GM19395 (cell line): ENCODE results near the gene EHMT1.

ENCODE experiments used
- ATAC-seq: cut with Tn5 transposase; IDR thresholded peaks from one replicate; pipeline ENCODE4 v1.9.1; 2021; ENCODE audit warnings: mild to moderate bottlenecking, moderate library complexity; ENCODE audit not compliant: unreplicated experiment

The EHMT1 gene

DNA sequence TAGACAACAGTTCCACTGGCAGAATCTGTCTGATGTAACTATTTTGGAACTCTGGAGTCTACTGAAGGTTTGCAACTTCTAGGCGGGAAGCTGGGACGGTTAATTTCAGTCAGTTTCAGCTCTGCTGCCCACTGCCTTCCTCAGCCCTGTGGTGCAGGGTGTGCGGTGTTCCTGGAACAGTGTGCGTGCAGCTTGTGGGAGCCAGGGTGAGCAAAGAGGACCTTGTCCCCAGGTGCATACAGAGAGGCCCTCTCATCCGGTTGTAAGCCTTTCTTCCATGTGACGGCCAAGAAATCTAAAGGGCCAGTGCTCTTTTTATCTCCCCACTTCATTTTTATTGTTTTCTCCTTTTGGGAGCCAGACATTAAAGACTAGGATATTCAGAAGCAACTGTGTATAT is 114.6 kb downstream of the EHMT1 start:
- no peak for ATAC-seq

DNA sequence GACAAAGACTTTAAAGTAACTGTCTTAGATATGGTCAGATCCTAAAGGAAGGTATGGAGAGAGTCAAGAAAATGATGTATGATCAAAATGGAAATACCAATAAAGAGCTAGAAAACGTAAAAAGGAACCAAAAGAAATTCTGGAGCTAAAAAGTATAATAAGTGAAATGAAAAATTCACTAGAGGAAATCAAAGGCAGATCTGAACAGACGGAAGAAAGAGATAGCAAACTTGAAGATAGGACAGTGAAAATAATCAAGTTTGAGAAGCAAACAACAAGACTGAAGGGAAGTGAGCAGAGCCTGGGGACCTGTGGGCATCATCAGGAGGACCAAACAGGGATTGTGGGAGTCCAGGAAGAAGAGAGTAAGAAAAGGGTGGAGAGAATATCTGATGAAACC is 115.4 kb downstream of the EHMT1 start:
- no peak for ATAC-seq

GRCh38 chr9:137738182-137738696 is 119.4 kb downstream of the EHMT1 start:
- peak; percentile 89 for ATAC-seq

DNA sequence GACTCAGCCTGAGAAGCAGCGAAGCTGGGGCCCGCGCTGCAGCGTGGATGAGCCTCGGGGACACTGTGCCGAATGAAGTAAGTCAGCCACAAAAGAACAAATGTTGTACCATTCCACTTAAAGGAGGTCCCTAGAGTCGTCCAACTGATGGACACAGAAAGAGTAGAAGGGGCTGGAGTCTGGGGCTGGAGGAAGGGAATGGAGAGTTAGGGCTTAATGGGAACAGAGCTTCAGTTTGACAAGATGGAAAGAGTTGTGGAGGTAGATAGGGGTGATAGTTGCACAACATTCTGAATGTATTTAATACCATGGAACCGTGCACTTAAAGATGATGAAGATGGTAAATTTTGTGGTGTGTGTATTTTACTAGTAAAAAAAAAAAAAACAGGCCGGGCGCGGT is 119.9 kb downstream of the EHMT1 start:
- no peak for ATAC-seq

GRCh38 chr9:137739371-137740309 is 120.8 kb downstream of the EHMT1 start:
- no peak for ATAC-seq

GRCh38 chr9:137740312-137740711 is 121.5 kb downstream of the EHMT1 start:
- no peak for ATAC-seq

DNA sequence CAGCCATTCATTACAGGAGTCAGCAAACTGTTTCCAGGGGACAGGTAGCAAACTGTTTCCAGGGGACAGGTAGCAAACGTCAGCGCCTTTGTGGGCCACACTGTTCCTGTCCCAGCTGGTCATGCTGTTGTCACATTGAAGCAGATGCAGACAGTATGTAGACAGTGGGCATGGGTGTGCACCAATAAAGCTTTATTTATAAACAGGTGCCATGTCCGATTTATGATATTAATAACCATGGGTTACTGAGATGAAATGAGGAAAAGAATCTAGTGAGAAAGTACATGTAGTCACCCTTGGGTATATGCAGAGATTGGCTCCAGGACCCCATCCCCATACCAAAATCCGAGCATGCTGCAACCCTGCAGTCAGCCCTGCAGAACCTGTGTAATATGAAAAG is 122.5 kb downstream of the EHMT1 start:
- no peak for ATAC-seq

DNA sequence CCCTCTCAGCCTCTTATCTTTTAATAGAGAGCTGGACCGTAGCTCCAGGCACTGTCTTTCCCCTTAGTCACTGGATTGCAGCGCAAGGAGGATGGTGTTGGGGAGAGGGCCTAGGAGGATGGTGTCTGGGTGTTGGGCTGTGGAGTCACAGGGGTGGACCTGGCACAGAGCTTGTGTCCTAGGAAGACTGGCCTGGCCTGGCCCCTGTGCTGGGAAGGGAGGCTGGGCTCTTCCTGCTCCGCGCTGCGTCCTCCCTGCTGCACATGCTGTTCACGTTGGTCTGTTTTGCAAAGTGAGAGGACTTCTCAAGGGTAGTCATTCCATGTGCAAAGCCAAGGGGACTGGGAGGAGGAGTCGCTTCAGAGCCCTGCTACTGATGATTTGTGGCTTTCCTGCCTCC is 123.9 kb downstream of the EHMT1 start:
- no peak for ATAC-seq

GRCh38 chr9:137743695-137744094 is 124.9 kb downstream of the EHMT1 start:
- ATAC-seq: no peak

- no peak for ATAC-seq
Measured at GRCh38 chr9:137744632-137745183, 125.9 kb downstream of the EHMT1 start.

GRCh38 chr9:137745541-137745991 is 126.8 kb downstream of the EHMT1 start:
- peak; percentile 57 for ATAC-seq

GRCh38 chr9:137748311-137748710 is 129.5 kb downstream of the EHMT1 start:
- no peak for ATAC-seq

DNA sequence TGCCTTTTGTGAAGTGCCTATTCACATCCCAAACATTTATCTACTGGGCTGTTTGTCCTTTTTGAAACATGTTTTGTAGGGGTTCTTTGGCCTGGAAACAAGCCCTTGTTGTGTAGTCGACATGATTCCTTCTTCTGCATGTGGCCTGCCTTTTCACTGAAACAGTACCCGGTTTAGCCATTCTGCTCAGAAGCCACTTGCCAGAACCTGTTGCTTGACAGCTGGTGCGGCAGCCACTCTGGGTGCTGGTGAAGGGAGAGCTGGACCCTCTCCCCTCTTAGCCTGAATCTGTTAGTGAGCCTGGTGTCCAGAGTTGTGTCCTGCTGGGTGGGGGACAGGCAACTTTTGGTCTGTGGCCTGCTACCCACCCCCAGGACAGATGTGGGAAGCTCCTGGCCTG is 129.9 kb downstream of the EHMT1 start:
- ATAC-seq: no peak

DNA sequence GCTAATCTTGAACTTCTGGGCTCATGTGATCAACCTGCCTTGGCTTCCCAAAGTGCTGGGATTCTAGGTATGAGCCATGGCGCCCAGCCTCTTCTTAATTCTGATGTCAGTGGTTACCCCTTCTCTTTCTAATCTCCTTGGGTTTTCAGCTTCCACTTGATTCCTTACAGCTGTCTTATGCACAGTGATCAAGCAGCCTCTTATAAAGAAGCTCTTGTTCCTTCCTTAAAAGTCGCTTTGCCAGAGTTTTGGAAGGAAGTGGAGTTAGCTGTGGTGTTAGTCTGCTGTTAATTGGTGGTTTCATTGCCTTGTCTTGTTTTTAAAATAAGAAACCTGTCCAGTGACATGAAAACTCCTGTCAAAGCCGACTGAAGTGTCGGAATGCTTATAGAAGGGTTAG is 130.7 kb downstream of the EHMT1 start:
- no peak for ATAC-seq

DNA sequence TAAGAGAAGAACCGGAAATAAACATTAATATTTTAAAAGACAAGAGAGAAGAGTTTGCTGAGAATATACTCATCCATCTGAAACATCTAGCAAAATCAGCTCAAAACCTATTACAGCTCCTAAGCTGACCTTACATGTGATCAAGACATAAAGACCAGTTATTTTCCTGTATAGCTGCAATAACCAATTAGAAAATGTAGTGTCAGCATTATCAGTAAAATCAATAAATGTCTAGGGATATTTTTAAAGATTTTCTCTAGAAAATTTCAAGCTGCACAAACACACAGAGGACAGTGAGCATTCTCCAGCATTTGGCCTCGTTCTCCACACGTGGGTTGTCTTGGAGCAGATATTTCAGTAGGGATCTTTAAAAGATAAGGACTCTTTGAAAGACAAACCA is 131.2 kb downstream of the EHMT1 start:
- no peak for ATAC-seq

DNA sequence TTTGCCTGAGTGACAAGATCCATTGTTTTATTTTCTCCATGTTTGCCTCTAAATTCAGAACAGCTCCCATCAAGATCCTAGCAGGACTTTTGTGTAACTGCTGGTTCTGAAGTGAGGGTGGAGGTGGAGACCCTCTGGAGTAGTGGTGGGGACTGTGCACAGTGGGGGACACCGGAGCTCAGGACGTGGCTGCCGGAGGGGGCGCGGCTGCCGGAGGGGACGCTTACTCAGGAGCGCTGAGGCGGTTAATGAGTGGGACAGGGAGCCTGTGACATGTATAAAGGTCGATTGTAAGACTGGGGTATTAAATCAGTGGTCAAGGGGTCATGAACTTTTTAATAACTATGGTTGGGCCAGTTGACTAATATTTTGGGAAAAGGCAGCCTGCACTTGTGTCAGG is 131.8 kb downstream of the EHMT1 start:
- no peak for ATAC-seq

DNA sequence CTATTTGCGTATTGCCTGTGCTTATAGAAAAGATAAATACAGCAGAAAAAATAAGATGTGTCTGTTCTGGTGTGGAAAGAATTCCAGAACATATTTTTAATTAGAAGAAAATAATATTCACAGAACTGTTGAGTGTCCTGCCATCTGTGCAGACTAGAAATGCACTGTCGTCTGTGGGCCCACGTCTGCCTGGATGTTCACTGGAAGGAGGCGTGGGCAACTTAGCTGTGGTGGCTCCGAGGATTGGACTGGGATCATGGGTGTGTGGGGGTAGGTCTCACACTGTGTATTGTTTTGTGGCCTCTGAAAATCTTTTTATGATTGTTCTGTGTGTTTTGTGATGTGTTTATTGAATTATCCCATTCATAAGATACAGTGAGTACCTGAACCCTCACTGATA is 132.8 kb downstream of the EHMT1 start:
- no peak for ATAC-seq

DNA sequence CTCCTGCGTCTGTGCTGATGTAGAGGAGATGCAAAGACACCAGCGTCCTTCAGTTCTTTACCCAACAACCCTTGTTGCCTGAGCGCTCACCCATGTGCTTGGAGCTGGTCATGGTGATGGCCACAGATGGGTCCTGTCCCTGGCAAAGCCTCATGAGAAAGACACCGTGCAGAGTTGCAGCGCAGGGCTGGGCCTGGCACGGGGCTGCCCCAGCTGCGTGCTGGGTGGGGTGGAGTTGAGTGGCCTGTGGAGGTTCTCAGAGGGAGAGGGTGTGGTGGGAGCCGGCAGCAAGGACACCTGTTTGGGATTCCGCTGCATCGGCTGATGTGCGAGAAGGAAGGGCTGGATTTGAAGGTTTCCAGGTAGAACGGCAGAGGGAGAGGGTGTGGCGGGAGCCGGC is 133.6 kb downstream of the EHMT1 start:
- no peak for ATAC-seq

DNA sequence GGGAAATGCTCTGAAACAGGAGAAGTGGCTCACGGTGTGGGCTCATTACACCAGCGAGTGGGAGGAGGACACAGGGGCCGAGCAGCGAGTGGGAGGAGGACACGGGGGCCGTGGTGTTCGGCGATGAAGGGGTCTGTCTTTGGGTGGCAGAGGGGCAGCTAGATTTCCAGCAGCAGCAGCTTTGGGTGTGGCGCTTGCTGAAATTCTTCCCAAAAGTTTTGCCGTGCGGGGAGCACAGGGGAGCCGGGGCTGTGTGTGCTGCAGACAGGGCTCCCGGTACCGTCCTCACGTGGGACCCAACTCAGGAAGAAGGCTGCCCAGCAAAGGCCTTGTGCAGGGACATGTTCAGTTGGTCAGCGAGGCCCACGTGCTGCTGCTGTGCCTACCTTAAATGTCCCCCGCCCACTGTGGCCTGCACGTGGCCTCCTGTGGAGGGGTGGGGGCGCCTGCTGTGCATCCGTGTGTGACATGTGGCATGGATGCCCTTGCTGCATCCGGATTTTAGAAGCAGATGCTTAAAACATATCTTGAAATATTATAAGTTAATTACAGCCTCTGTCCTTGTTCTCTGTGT is 134.5 kb downstream of the EHMT1 start:
- no peak for ATAC-seq

GRCh38 chr9:137755261-137755927 is 136.6 kb downstream of the EHMT1 start:
- no peak for ATAC-seq

- no peak for ATAC-seq
Measured at GRCh38 chr9:137756045-137756744, 137.4 kb downstream of the EHMT1 start.
